Thyroid gland (tissue), 4 donors: ENCODE measurements around the gene CHODL. TPM values are rescaled to one million over a fixed set of nuclear protein-coding genes. Genes with fewer than 3 reads are reported as not detected.

ENCODE experiments used
- DNase-seq, 2 donors: peaks; one replicate each; pipeline ENCODE4 v3.0.0-alpha.2; 2019
- H3K27ac ChIP-seq, 3 donors: fragments of 200-600 bp; sonication (generic); 1 replicate in 2 of 3; 2 replicates in 1 of 3; pipeline ENCODE4 v1.5.1; 2016 to 2019; ENCODE audit warnings: mild to moderate bottlenecking in 1 of 3, moderate library complexity in 1 of 3
- H3K27me3 ChIP-seq: fragments of 200-600 bp; sonication (generic); one replicate; pipeline ENCODE4 v1.5.1; 2019
- H3K36me3 ChIP-seq, 2 donors: fragments of 200-600 bp; sonication (generic); one replicate each; pipeline ENCODE4 v1.5.1; 2016 to 2019
- H3K4me1 ChIP-seq, 2 donors: fragments of 200-600 bp; sonication (generic); one replicate each; pipeline ENCODE4 v1.5.1; 2017 to 2019
- H3K4me3 ChIP-seq, 3 donors: fragments of 200-600 bp; sonication (generic); replicated peaks in 1 of 3; 1 replicate in 2 of 3; 2 replicates in 1 of 3; pipeline ENCODE4 v1.5.1; 2016; ENCODE audit warnings: mild to moderate bottlenecking in 1 of 3
- H3K9me3 ChIP-seq: fragments of 200-600 bp; sonication (generic); one replicate; pipeline ENCODE4 v1.5.1; 2017
- CTCF ChIP-seq, 6 experiments: fragments of 200-600 bp in 3 of 6; fragments of 450-650 bp in 3 of 6; sonication (generic) in 3 of 6; IDR thresholded peaks; one replicate each; pipeline ENCODE4 v1.5.1; 2016 to 2019; ENCODE audit warnings: antibody characterized with exemption in 6 of 6, mild to moderate bottlenecking in 2 of 6, inconsistent platforms in 1 of 6, moderate library complexity in 1 of 6
- POLR2A ChIP-seq, 2 donors: fragments of 450-650 bp; IDR thresholded peaks; one replicate each; pipeline ENCODE4 v1.6.1; 2017; ENCODE audit warnings: antibody characterized with exemption in 2 of 2, mild to moderate bottlenecking in 2 of 2, moderate library complexity in 1 of 2
- WGBS, 2 donors: methylation state at CpG; one replicate each; pipeline ENCODE4 v1.1.5; 2017; 5-methylcytosine and 5-hydroxymethylcytosine counted together
- intact Hi-C: fragments of 100-400 bp; cut with DNase I; formaldehyde crosslinking; loops from one replicate; pipeline ENCODE4 v1.15.1; 2023
- total RNA-seq, 4 donors: library from RNA; depleted of rRNA; stranded (reverse); fragments of >200 nt; gene quantifications; one replicate each; pipeline ENCODE4 v1.2.3, GENCODE V29; 2016

The CHODL gene
- total RNA-seq, 4 donors from 2014 or later = 0.45 to 1.9 (median 1.4) TPM

GRCh38 chr21:18298228-18298627, 53.6 kb downstream of the CHODL start:
- 70 to 83% methylated on average over 1 of the region's 1 CpG for WGBS, 2 donors
- no peak for DNase-seq
- H3K27ac ChIP-seq = no peak overlapping the region
- H3K9me3 ChIP-seq = no peaks in the 10 kb centered on the region
- intact Hi-C loops = no loop called here
- no peaks in the 10 kb centered on the region for H3K36me3 ChIP-seq
- H3K4me1 ChIP-seq = no peaks in the 10 kb centered on the region
- H3K4me3 ChIP-seq = no peak overlapping the region
- H3K27me3 ChIP-seq = no peaks in the 10 kb centered on the region
- TF ChIP-seq POLR2A (IDR thresholded peaks at IDR 0.05) (no peak), CTCF (IDR thresholded peaks at IDR 0.05) (no peak)

Other genes with a start within 250 kb of the CHODL start
- not detected for gene TMPRSS15, start 159.0 kb downstream of the CHODL start, total RNA-seq